ENCODE measurements around the gene TBX15.

The TBX15 gene

GRCh38 chr1:118984722-118985639 is 3.2 kb downstream of the TBX15 start:
- Histone ChIP-seq H4K20me1 (ENCODE audit: insufficient read depth, low read length) (no peaks in the 10 kb centered on the region), H3K27me3 (ENCODE audit: insufficient read depth, low read length, poor library complexity) (peaks cover 3% of the 10 kb centered on the region), H3K36me3 (ENCODE audit: insufficient read depth, low read length) (no peaks in the 10 kb centered on the region), H3K4me3 (ENCODE audit: low read depth in 1 of 2, low read length in 2 of 2) (no peak overlapping the region), H2AFZ (ENCODE audit: low read depth, low read length) (no peak overlapping the region), H3K4me1 (ENCODE audit: insufficient read depth, low read length) (no peaks in the 10 kb centered on the region), H3K79me2 (ENCODE audit: insufficient read depth, low read length) (no peaks in the 10 kb centered on the region), H3K9me3 (ENCODE audit: insufficient read depth, low read length, severe bottlenecking) (no peaks in the 10 kb centered on the region), H3K27ac (ENCODE audit: low read length) (no peak overlapping the region), H3K9ac (ENCODE audit: low read depth, low read length) (no peak overlapping the region), H3K4me2 (ENCODE audit: insufficient read depth, low read length) (no peak overlapping the region)
- DNase-seq (no peak), ATAC-seq (ENCODE audit: insufficient read depth, low read depth) (no peak)
- TF ChIP-seq, protein P1, sequence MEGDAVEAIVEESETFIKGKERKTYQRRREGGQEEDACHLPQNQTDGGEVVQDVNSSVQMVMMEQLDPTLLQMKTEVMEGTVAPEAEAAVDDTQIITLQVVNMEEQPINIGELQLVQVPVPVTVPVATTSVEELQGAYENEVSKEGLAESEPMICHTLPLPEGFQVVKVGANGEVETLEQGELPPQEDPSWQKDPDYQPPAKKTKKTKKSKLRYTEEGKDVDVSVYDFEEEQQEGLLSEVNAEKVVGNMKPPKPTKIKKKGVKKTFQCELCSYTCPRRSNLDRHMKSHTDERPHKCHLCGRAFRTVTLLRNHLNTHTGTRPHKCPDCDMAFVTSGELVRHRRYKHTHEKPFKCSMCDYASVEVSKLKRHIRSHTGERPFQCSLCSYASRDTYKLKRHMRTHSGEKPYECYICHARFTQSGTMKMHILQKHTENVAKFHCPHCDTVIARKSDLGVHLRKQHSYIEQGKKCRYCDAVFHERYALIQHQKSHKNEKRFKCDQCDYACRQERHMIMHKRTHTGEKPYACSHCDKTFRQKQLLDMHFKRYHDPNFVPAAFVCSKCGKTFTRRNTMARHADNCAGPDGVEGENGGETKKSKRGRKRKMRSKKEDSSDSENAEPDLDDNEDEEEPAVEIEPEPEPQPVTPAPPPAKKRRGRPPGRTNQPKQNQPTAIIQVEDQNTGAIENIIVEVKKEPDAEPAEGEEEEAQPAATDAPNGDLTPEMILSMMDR (IDR thresholded peaks at IDR 0.05; ENCODE audit: borderline replicate concordance, extremely low read depth, low read length, poor library complexity, severe bottlenecking): no peak
- no peak for TF ChIP-seq EZH2 (IDR thresholded peaks at IDR 0.05; ENCODE audit: borderline replicate concordance, low read depth, low read length, severe bottlenecking)

GRCh38 chr1:118984086-118984721 is 3.9 kb downstream of the TBX15 start:
- no peaks in the 10 kb centered on the region for H3K4me1 ChIP-seq (ENCODE audit: insufficient read depth, low read length)
- TF ChIP-seq, protein P1 (IDR thresholded peaks at IDR 0.05; ENCODE audit: borderline replicate concordance, extremely low read depth, low read length, poor library complexity, severe bottlenecking): no peak
- no peak for TF ChIP-seq EZH2 (IDR thresholded peaks at IDR 0.05; ENCODE audit: borderline replicate concordance, low read depth, low read length, severe bottlenecking)
- no peaks in the 10 kb centered on the region for H3K27me3 ChIP-seq (ENCODE audit: insufficient read depth, low read length, poor library complexity)
- no peaks in the 10 kb centered on the region for H3K79me2 ChIP-seq (ENCODE audit: insufficient read depth, low read length)
- H2AFZ ChIP-seq (ENCODE audit: low read depth, low read length): no peak overlapping the region
- H4K20me1 ChIP-seq (ENCODE audit: insufficient read depth, low read length): no peaks in the 10 kb centered on the region
- DNase-seq (no peak), ATAC-seq (ENCODE audit: insufficient read depth, low read depth) (no peak)
- H3K27ac ChIP-seq (ENCODE audit: low read length): no peak overlapping the region
- H3K9ac ChIP-seq (ENCODE audit: low read depth, low read length): no peak overlapping the region
- H3K9me3 ChIP-seq (ENCODE audit: insufficient read depth, low read length, severe bottlenecking): no peaks in the 10 kb centered on the region
- H3K4me2 ChIP-seq (ENCODE audit: insufficient read depth, low read length): no peak overlapping the region
- H3K36me3 ChIP-seq (ENCODE audit: insufficient read depth, low read length): no peaks in the 10 kb centered on the region
- no peak overlapping the region for H3K4me3 ChIP-seq (ENCODE audit: low read depth in 1 of 2, low read length in 2 of 2)

DNA sequence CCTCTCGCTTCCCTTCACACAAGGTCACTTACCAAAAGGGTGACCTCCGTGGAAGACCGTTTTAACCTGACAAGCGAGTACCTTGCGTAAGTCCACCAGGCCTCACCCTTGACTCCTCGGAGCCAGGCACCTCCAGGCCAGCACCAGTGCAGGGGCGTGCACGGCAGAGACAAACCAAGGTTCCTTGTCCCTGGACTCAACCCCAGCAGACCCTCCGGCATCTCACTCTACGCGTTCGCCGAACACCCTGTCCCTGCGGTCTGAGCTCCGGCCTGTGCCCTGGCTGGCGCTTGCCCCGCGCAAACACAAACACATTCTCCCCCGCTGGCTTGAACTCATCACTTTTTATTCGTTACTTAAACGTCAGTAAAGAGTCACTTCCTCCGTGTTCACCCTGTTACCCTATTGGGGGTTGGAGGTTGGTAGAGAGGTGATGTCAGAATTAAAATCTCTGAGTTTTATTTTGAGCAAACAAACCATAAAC is 4.5 kb downstream of the TBX15 start:
- no peak for DNase-seq
- H3K9ac ChIP-seq (ENCODE audit: low read depth, low read length): no peak overlapping the region
- H3K4me2 ChIP-seq (ENCODE audit: insufficient read depth, low read length): no peak overlapping the region
- H3K4me3 ChIP-seq (ENCODE audit: low read depth in 1 of 2, low read length in 2 of 2): no peak overlapping the region
- no peaks in the 10 kb centered on the region for H3K9me3 ChIP-seq (ENCODE audit: insufficient read depth, low read length, severe bottlenecking)
- ATAC-seq (ENCODE audit: insufficient read depth, low read depth): no peak
- H3K36me3 ChIP-seq (ENCODE audit: insufficient read depth, low read length): no peaks in the 10 kb centered on the region
- H4K20me1 ChIP-seq (ENCODE audit: insufficient read depth, low read length): no peaks in the 10 kb centered on the region
- H3K4me1 ChIP-seq (ENCODE audit: insufficient read depth, low read length): no peaks in the 10 kb centered on the region
- no peaks in the 10 kb centered on the region for H3K27me3 ChIP-seq (ENCODE audit: insufficient read depth, low read length, poor library complexity)
- no peak overlapping the region for H2AFZ ChIP-seq (ENCODE audit: low read depth, low read length)
- H3K79me2 ChIP-seq (ENCODE audit: insufficient read depth, low read length): no peaks in the 10 kb centered on the region
- no peak for TF ChIP-seq EZH2 (IDR thresholded peaks at IDR 0.05; ENCODE audit: borderline replicate concordance, low read depth, low read length, severe bottlenecking)
- TF ChIP-seq, protein P1 (IDR thresholded peaks at IDR 0.05; ENCODE audit: borderline replicate concordance, extremely low read depth, low read length, poor library complexity, severe bottlenecking): no peak
- H3K27ac ChIP-seq (ENCODE audit: low read length): no peak overlapping the region

All from DND-41 (cell line).